Measurements from ENCODE around the gene ZNF764.

GRCh38 chr16:30565526-30565925 is 7.4 kb upstream of the ZNF764 start:
- TF ChIP-seq CTCF (conservative IDR thresholded peaks at IDR 0.05; ENCODE audit: low read length) (no peak), EZH2phosphoT487 (IDR thresholded peaks at IDR 0.05; ENCODE audit: borderline replicate concordance) (no peak)
